GM12878 (cell line): ENCODE data around the gene IL6R. TPM values are rescaled to one million over a fixed set of nuclear protein-coding genes. Genes with fewer than 3 reads are reported as not detected.

Experiments used
- ATAC-seq: fragments of 200-7000 bp; cut with Tn5 transposase; 3 replicates; pipeline ENCODE4 v1.9.1; 2020; ENCODE audit warnings: mild to moderate bottlenecking, moderate library complexity
- BruUV-seq: library from RNA; stranded (reverse); fragments of 400-500 nt; replicated peaks from 2 replicates; lab custom pipeline; 2021; lab: Mats Ljungman, UMichigan
- CTCF ChIA-PET: fragments of 300-600 bp; sonication (Branson Sonifier 250); formaldehyde crosslinking; extraction: SDS; loops from one replicate; lab custom pipeline; 2021; ENCODE audit warnings: inconsistent platforms; lab: Yijun Ruan, JAX
- POLR2A ChIA-PET: fragments of 350-600 bp; formaldehyde crosslinking; extraction: SDS; loops from one replicate; lab custom pipeline; 2021; ENCODE audit warnings: inconsistent platforms; lab: Charles Lee
- RAD21 ChIA-PET: fragments of 300-600 bp; sonication (Branson Sonifier 250); formaldehyde crosslinking; loops from one replicate; lab custom pipeline; 2023; ENCODE audit warnings: antibody characterized with exemption; ENCODE audit not compliant: unreplicated experiment; lab: Charles Lee
- SMC1A ChIA-PET: fragments of 300-600 bp; sonication (Branson Sonifier 250); formaldehyde crosslinking; loops from one replicate; lab custom pipeline; 2023; ENCODE audit not compliant: unreplicated experiment, uncharacterized antibody; lab: Charles Lee
- DNase-seq: peaks from one replicate; pipeline ENCODE4 v3.0.0-alpha.2; 2011; ENCODE audit warnings: low read depth, low spot score
- FAIRE-seq: peaks from 3 replicates; lab custom pipeline; 2011; peaks lifted over from hg19 to GRCh38; lab: Jason Lieb, UNC
- H2AFZ ChIP-seq: 2 replicates; pipeline ENCODE4 v1.6.0; 2011; ENCODE audit warnings: low read depth, low read length, control low read depth; ENCODE audit not compliant: control insufficient read depth
- H3K27ac ChIP-seq: 2 replicates; pipeline ENCODE4 v1.5.1; 2011; ENCODE audit warnings: control low read depth; ENCODE audit not compliant: control insufficient read depth, insufficient read depth
- H3K27me3 ChIP-seq, 2 experiments: replicated peaks in 1 of 2; 2 replicates each; pipeline versions ENCODE4 v1.6.0 to v1.6.1; 2011; ENCODE audit warnings: low read length in 1 of 2; ENCODE audit not compliant: control insufficient read depth in 2 of 2, insufficient read depth in 2 of 2
- H3K36me3 ChIP-seq, 2 experiments: 2 replicates each; pipeline ENCODE4 v1.5.1; 2011; ENCODE audit warnings: low read length in 1 of 2; ENCODE audit not compliant: control insufficient read depth in 2 of 2, insufficient read depth in 2 of 2
- H3K4me1 ChIP-seq: 2 replicates; pipeline ENCODE4 v1.6.1; 2011; ENCODE audit warnings: mild to moderate bottlenecking, low read length, moderate library complexity, mixed read lengths; ENCODE audit not compliant: control insufficient read depth, insufficient read depth
- H3K4me2 ChIP-seq: 2 replicates; pipeline ENCODE4 v1.6.0; 2011; ENCODE audit warnings: control low read depth; ENCODE audit not compliant: control insufficient read depth, insufficient read depth
- H3K4me3 ChIP-seq: fragments of 200-600 bp; sonication (generic); 2 replicates; pipeline ENCODE4 v1.5.1; 2016
- H3K79me2 ChIP-seq: 2 replicates; pipeline ENCODE4 v1.6.0; 2011; ENCODE audit warnings: low read length; ENCODE audit not compliant: control insufficient read depth, insufficient read depth
- H3K9ac ChIP-seq: 2 replicates; pipeline ENCODE4 v1.8.0; 2011; ENCODE audit warnings: low read length, control low read depth, mixed read lengths; ENCODE audit not compliant: control insufficient read depth, insufficient read depth
- H3K9me3 ChIP-seq: replicated peaks from 3 replicates; pipeline ENCODE4 v1.5.1; 2011; ENCODE audit warnings: mild to moderate bottlenecking, low read length; ENCODE audit not compliant: control insufficient read depth, insufficient read depth
- H4K20me1 ChIP-seq: 2 replicates; pipeline ENCODE4 v1.6.0; 2011; ENCODE audit not compliant: control insufficient read depth, insufficient read depth
- BHLHE40 ChIP-seq, 2 experiments: fragments of 450-650 bp in 1 of 2; IDR thresholded peaks; 2 replicates each; pipeline ENCODE4 v1.6.1; 2011 to 2017; ENCODE audit warnings: low read depth in 2 of 2, borderline replicate concordance in 1 of 2, improper control_type of control experiment in 1 of 2, low read length in 1 of 2, mild to moderate bottlenecking in 1 of 2
- CEBPB ChIP-seq, 2 experiments: fragments of 150-350 bp in 1 of 2; IDR thresholded peaks; 2 replicates each; pipeline ENCODE4 v1.6.1; 2012 to 2014; ENCODE audit warnings: low read depth in 2 of 2, low read length in 2 of 2, borderline replicate concordance in 1 of 2, inconsistent platforms in 1 of 2
- EGR1 ChIP-seq, 2 experiments: IDR thresholded peaks; 1 replicate in 1 of 2; 2 replicates in 1 of 2; pipeline ENCODE4 v1.6.1; 2011 to 2012; ENCODE audit warnings: low read depth in 2 of 2, low read length in 2 of 2, borderline replicate concordance in 1 of 2, mild to moderate bottlenecking in 1 of 2, moderate library complexity in 1 of 2
- FOS ChIP-seq: IDR thresholded peaks from 3 replicates; pipeline ENCODE4 v1.6.1; 2011; ENCODE audit warnings: borderline replicate concordance; ENCODE audit not compliant: insufficient read length; ENCODE audit errors: extremely low read depth
- MXI1 ChIP-seq: fragments of 150-350 bp; IDR thresholded peaks from 2 replicates; pipeline ENCODE4 v1.6.1; 2011; ENCODE audit warnings: low read depth, mild to moderate bottlenecking, inconsistent platforms, low read length, improper control_type of control experiment
- NR2C1 ChIP-seq: fragments of 450-650 bp; IDR thresholded peaks from 2 replicates; pipeline ENCODE4 v1.6.1; 2017; ENCODE audit warnings: antibody characterized with exemption, mild to moderate bottlenecking, moderate library complexity
- POU2F2 ChIP-seq: IDR thresholded peaks from 3 replicates; pipeline ENCODE4 v1.6.1; 2011; ENCODE audit warnings: low read depth, mild to moderate bottlenecking, low read length, borderline replicate concordance
- SMARCA5 ChIP-seq: fragments of 450-650 bp; IDR thresholded peaks from 2 replicates; pipeline ENCODE4 v1.6.1; 2017; ENCODE audit warnings: mild to moderate bottlenecking
- SREBF2 ChIP-seq: IDR thresholded peaks from 2 replicates; pipeline ENCODE4 v1.6.1; 2012; ENCODE audit warnings: mild to moderate bottlenecking, low read length
- TAF1 ChIP-seq: IDR thresholded peaks from 2 replicates; pipeline ENCODE4 v1.6.1; 2011; ENCODE audit warnings: mild to moderate bottlenecking, low read depth, low read length, borderline replicate concordance
- ZBTB33 ChIP-seq: fragments of 450-650 bp; IDR thresholded peaks from 2 replicates; pipeline ENCODE4 v1.6.1; 2017; ENCODE audit warnings: mild to moderate bottlenecking
- WGBS: methylation state at CpG from one replicate; pipeline ENCODE4 v1.1.6; 2016; ENCODE audit warnings: low lambda C conversion rate; ENCODE audit not compliant: insufficient replicate concordance, insufficient coverage; ENCODE audit errors: missing lambda C conversion rate; 5-methylcytosine and 5-hydroxymethylcytosine counted together
- in situ Hi-C: fragments of 300-500 bp; cut with MboI; formaldehyde crosslinking; loops from 9 replicates; pipeline ENCODE4 v1.14.3; 2018; ENCODE audit warnings: mixed read lengths
- intact Hi-C: fragments of 100-400 bp; cut with micrococcal nuclease; formaldehyde crosslinking; loops from one replicate; pipeline ENCODE4 v1.14.2; 2022; ENCODE audit not compliant: unreplicated experiment
- polyA plus RNA-seq, 11 experiments: library from polyadenylated mRNA; depleted of rRNA in 4 of 11; unstranded in 6 of 11; stranded (reverse) in 5 of 11; fragments of >200 nt; fragmentation: Nextera tagmentation in 4 of 11; fragmentation: Illumina TruSeq in 1 of 11; extraction: Ambion mirVana in 4 of 11; extraction: Trizol in 1 of 11; gene quantifications; 1 replicate in 1 of 11; 2 replicates in 10 of 11; pipeline versions ENCODE4 v1.2.1 to v1.2.3, GENCODE V29; 2011 to 2016; ENCODE audit warnings: inconsistent platforms in 2 of 11, missing spikeins in 2 of 11, low read depth in 1 of 11
- total RNA-seq, 4 experiments: library from RNA; depleted of rRNA in 3 of 4; stranded (reverse); fragments of >200 nt in 3 of 4; fragmentation: Illumina TruSeq in 1 of 4; extraction: Trizol in 1 of 4; gene quantifications; 2 replicates each; pipeline versions ENCODE4 v1.2.1 to v1.2.3, GENCODE V29; 2013 to 2021

Gene IL6R
- total and polyA plus RNA-seq, 10 of the 15 experiments (the other 5 are each of a cell fraction or from before 2014, with no cell fraction given) = 1.9 to 43.4 (median 17.5) TPM

- no peak overlapping the region for H3K9ac ChIP-seq
- peaks cover 6 to 10% of the 10 kb centered on the region in 2 experiments for H3K27me3 ChIP-seq
- no peak overlapping the region for H3K4me3 ChIP-seq
- no peaks in the 10 kb centered on the region for H4K20me1 ChIP-seq
- H3K36me3 ChIP-seq = no peaks in the 10 kb centered on the region
- H2AFZ ChIP-seq = no peak overlapping the region; the same call in 1 of the 2 replicates
- TF ChIP-seq SMARCA5 (no peak), CEBPB (IDR thresholded peaks at IDR 0.05; ENCODE audit: borderline replicate concordance in 1 of 2, low read depth in 2 of 2, low read length in 2 of 2) (peak in 1 of 2 experiments; percentile 57; a peak in 1 of 4 replicates)
- in situ Hi-C loops (no loop called here), intact Hi-C loops (no loop called here)
- H3K9me3 ChIP-seq = no peaks in the 10 kb centered on the region; the same call in 2 of the 3 replicates
- DNase-seq (no peak), ATAC-seq (no peak), FAIRE-seq (no peak)
- no peak overlapping the region for H3K27ac ChIP-seq
- ChIA-PET POLR2A (no interaction called here), CTCF (no interaction called here), SMC1A (interaction anchor here (1.1 kb wide), 1 partner anchor 9 kb away, joined by 3 read pairs; no protein-coding TSS in a partner anchor), RAD21 (no interaction called here)
- H3K4me2 ChIP-seq = peak overlapping the region; percentile 31; the same call in 1 of the 2 replicates
- H3K4me1 ChIP-seq = peaks cover 10% of the 10 kb centered on the region; the same call in 1 of the 2 replicates
- WGBS = 27% methylated on average over 51 of the region's 54 CpGs
- BruUV-seq = no TSS peak
- H3K79me2 ChIP-seq = no peaks in the 10 kb centered on the region
Observed at GRCh38 chr1:154501423-154502065, 96.4 kb downstream of the IL6R start.

GRCh38 chr1:154502066-154502743, 97.1 kb downstream of the IL6R start, which contains the start of the genes SHE and TDRD10:
Gene SHE, minus strand, starts transcription at chr1:154502412. Its CDS starts 386 bp downstream, at chr1:154502026.
Gene TDRD10, plus strand, starts transcription at chr1:154502219. Its CDS starts 4,685 bp downstream, at chr1:154506904.
- no peaks in the 10 kb centered on the region; the same call in 2 of the 3 replicates for H3K9me3 ChIP-seq
- ChIA-PET SMC1A (interaction anchor here (1.1 kb wide), 1 partner anchor 10 kb away, joined by 3 read pairs; no protein-coding TSS in a partner anchor), POLR2A (no interaction called here), CTCF (interaction anchor here (1.4 kb wide), 1 partner anchor 21 kb away, joined by 3 read pairs; no protein-coding TSS in a partner anchor), RAD21 (no interaction called here)
- H3K9ac ChIP-seq = no peak within 1 kb of the TSS
- peak within 1 kb of the TSS; percentile 31; the same call in 1 of the 2 replicates for H3K4me2 ChIP-seq
- BruUV-seq = no TSS peak
- H2AFZ ChIP-seq = no peak within 1 kb of the TSS; the same call in 1 of the 2 replicates
- H3K4me1 ChIP-seq = 0 out of 2 replicates have a peak, but pooled peaks cover 4% of the 10 kb centered on the region
- intact Hi-C loops (no loop called here), in situ Hi-C loops (no loop called here)
- no peak within 1 kb of the TSS for H3K27ac ChIP-seq
- WGBS = 8% methylated on average over 50 of the region's 90 CpGs
- H3K27me3 ChIP-seq = peaks cover 6 to 10% of the 10 kb centered on the region in 2 experiments
- no peaks in the 10 kb centered on the region for H4K20me1 ChIP-seq
- ATAC-seq (no peak), FAIRE-seq (no peak), DNase-seq (no peak)
- H3K79me2 ChIP-seq = no peaks in the 10 kb centered on the region
- H3K4me3 ChIP-seq = no peak within 1 kb of the TSS
- H3K36me3 ChIP-seq = no peaks in the 10 kb centered on the region
- TF ChIP-seq FOS (no peak), BHLHE40 (IDR thresholded peaks at IDR 0.05; ENCODE audit: borderline replicate concordance in 1 of 2, low read depth in 2 of 2, low read length in 1 of 2) (peak in 1 of 2 experiments; percentile 75; a peak in 2 of 4 replicates), SREBF2 (no peak), POU2F2 (no peak), ZBTB33 (no peak), TAF1 (no peak), NR2C1 (no peak), EGR1 (IDR thresholded peaks at IDR 0.05; ENCODE audit: borderline replicate concordance in 1 of 2, low read depth in 2 of 2, low read length in 2 of 2) (peak in 1 of 2 experiments; percentile 24; a peak in 1 of 3 replicates), MXI1 (no peak)
